ENCODE results near the gene MX2.
"Not testable (repeated sequence)": the region's sequence is repeated elsewhere in the genome, so short reads cannot be mapped to it uniquely, and the experiment has no call there.

The MX2 gene

GRCh38 chr21:41361786-41362604, at the start of gene MX2:
Gene MX2, plus strand, starts transcription at chr21:41362027. Its CDS starts 14,880 bp downstream, at chr21:41376907.
- no peak within 1 kb of the TSS for H3K9ac ChIP-seq (ENCODE audit: low read depth, low read length)
- no peaks in the 10 kb centered on the region for H3K9me3 ChIP-seq (ENCODE audit: control insufficient read depth, insufficient read depth, low read length)
- H3K36me3 ChIP-seq (ENCODE audit: control insufficient read depth, insufficient read depth, low read length), result no peaks in the 10 kb centered on the region
- H3K27me3 ChIP-seq (ENCODE audit: control insufficient read depth, insufficient read depth, low read length), result no peaks in the 10 kb centered on the region
- H3K4me3 ChIP-seq (ENCODE audit: low read depth, low read length), result no peak within 1 kb of the TSS
- H3K4me1 ChIP-seq (ENCODE audit: control insufficient read depth, insufficient read depth, low read length), result peaks cover 2% of the 10 kb centered on the region

- peaks cover 21% of the 10 kb centered on the region for H3K27me3 ChIP-seq (ENCODE audit: control insufficient read depth, insufficient read depth, low read length)
- not testable (repeated sequence) for H3K36me3 ChIP-seq (ENCODE audit: control insufficient read depth, insufficient read depth, low read length); H3K9ac ChIP-seq (ENCODE audit: low read depth, low read length); H3K9me3 ChIP-seq (ENCODE audit: control insufficient read depth, insufficient read depth, low read length); H3K4me1 ChIP-seq (ENCODE audit: control insufficient read depth, insufficient read depth, low read length); H3K4me3 ChIP-seq (ENCODE audit: low read depth, low read length)
These were observed 48.3 kb upstream of the MX2 start for GRCh38 chr21:41313285-41314164.

- H3K36me3 ChIP-seq (ENCODE audit: control insufficient read depth, insufficient read depth, low read length), result no peaks in the 10 kb centered on the region
- peak overlapping the region; percentile 67 for H3K4me3 ChIP-seq (ENCODE audit: low read depth, low read length)
- no peaks in the 10 kb centered on the region for H3K4me1 ChIP-seq (ENCODE audit: control insufficient read depth, insufficient read depth, low read length)
- H3K9me3 ChIP-seq (ENCODE audit: control insufficient read depth, insufficient read depth, low read length), result no peaks in the 10 kb centered on the region
- peaks cover 21% of the 10 kb centered on the region for H3K27me3 ChIP-seq (ENCODE audit: control insufficient read depth, insufficient read depth, low read length)
- H3K9ac ChIP-seq (ENCODE audit: low read depth, low read length), result no peak overlapping the region
These were observed 46.1 kb upstream of the MX2 start for GRCh38 chr21:41315726-41316125.

GRCh38 chr21:41316200-41317062, 45.4 kb upstream of the MX2 start, which contains the start of gene FAM3B:
Gene FAM3B, plus strand, starts transcription at chr21:41316801. Its CDS starts 79 bp downstream, at chr21:41316880.
- Histone ChIP-seq H3K9ac (ENCODE audit: low read depth, low read length) (peak within 1 kb of the TSS; percentile 37), H3K4me3 (ENCODE audit: low read depth, low read length) (peak within 1 kb of the TSS; percentile 67), H3K27me3 (ENCODE audit: control insufficient read depth, insufficient read depth, low read length) (peaks cover 21% of the 10 kb centered on the region), H3K4me1 (ENCODE audit: control insufficient read depth, insufficient read depth, low read length) (no peaks in the 10 kb centered on the region), H3K36me3 (ENCODE audit: control insufficient read depth, insufficient read depth, low read length) (no peaks in the 10 kb centered on the region), H3K9me3 (ENCODE audit: control insufficient read depth, insufficient read depth, low read length) (no peaks in the 10 kb centered on the region)

- H3K4me1 ChIP-seq (ENCODE audit: control insufficient read depth, insufficient read depth, low read length), result no peaks in the 10 kb centered on the region
- no peaks in the 10 kb centered on the region for H3K9me3 ChIP-seq (ENCODE audit: control insufficient read depth, insufficient read depth, low read length)
- peak overlapping the region; percentile 37 for H3K9ac ChIP-seq (ENCODE audit: low read depth, low read length)
- peaks cover 21% of the 10 kb centered on the region for H3K27me3 ChIP-seq (ENCODE audit: control insufficient read depth, insufficient read depth, low read length)
- peak overlapping the region; percentile 67 for H3K4me3 ChIP-seq (ENCODE audit: low read depth, low read length)
- H3K36me3 ChIP-seq (ENCODE audit: control insufficient read depth, insufficient read depth, low read length), result no peaks in the 10 kb centered on the region
These were observed 44.8 kb upstream of the MX2 start for GRCh38 chr21:41317063-41317392.

- Histone ChIP-seq H3K9ac (ENCODE audit: low read depth, low read length) (no peak overlapping the region), H3K4me3 (ENCODE audit: low read depth, low read length) (peak overlapping the region; percentile 67)
These were observed 44.4 kb upstream of the MX2 start for GRCh38 chr21:41317458-41317857.

GRCh38 chr21:41318218-41318617, 43.6 kb upstream of the MX2 start:
- H3K4me3 ChIP-seq (ENCODE audit: low read depth, low read length), result no peak overlapping the region
- H3K27me3 ChIP-seq (ENCODE audit: control insufficient read depth, insufficient read depth, low read length), result peaks cover 21% of the 10 kb centered on the region
- no peaks in the 10 kb centered on the region for H3K9me3 ChIP-seq (ENCODE audit: control insufficient read depth, insufficient read depth, low read length)
- H3K36me3 ChIP-seq (ENCODE audit: control insufficient read depth, insufficient read depth, low read length), result no peaks in the 10 kb centered on the region
- no peaks in the 10 kb centered on the region for H3K4me1 ChIP-seq (ENCODE audit: control insufficient read depth, insufficient read depth, low read length)
- no peak overlapping the region for H3K9ac ChIP-seq (ENCODE audit: low read depth, low read length)

More at GRCh38 chr21:41317458-41317857, 44.4 kb upstream of the MX2 start:
- H3K36me3 ChIP-seq (ENCODE audit: control insufficient read depth, insufficient read depth, low read length), result no peaks in the 10 kb centered on the region
- no peaks in the 10 kb centered on the region for H3K4me1 ChIP-seq (ENCODE audit: control insufficient read depth, insufficient read depth, low read length)
- peaks cover 21% of the 10 kb centered on the region for H3K27me3 ChIP-seq (ENCODE audit: control insufficient read depth, insufficient read depth, low read length)
- H3K9me3 ChIP-seq (ENCODE audit: control insufficient read depth, insufficient read depth, low read length), result no peaks in the 10 kb centered on the region

GRCh38 chr21:41319273-41319672, 42.6 kb upstream of the MX2 start:
- Histone ChIP-seq H3K9me3 (ENCODE audit: control insufficient read depth, insufficient read depth, low read length) (no peaks in the 10 kb centered on the region), H3K4me1 (ENCODE audit: control insufficient read depth, insufficient read depth, low read length) (no peaks in the 10 kb centered on the region), H3K4me3 (ENCODE audit: low read depth, low read length) (no peak overlapping the region), H3K36me3 (ENCODE audit: control insufficient read depth, insufficient read depth, low read length) (no peaks in the 10 kb centered on the region), H3K9ac (ENCODE audit: low read depth, low read length) (no peak overlapping the region), H3K27me3 (ENCODE audit: control insufficient read depth, insufficient read depth, low read length) (peaks cover 21% of the 10 kb centered on the region)

- Histone ChIP-seq H3K27me3 (ENCODE audit: control insufficient read depth, insufficient read depth, low read length) (peaks cover 6% of the 10 kb centered on the region), H3K4me1 (ENCODE audit: control insufficient read depth, insufficient read depth, low read length) (no peaks in the 10 kb centered on the region), H3K9ac (ENCODE audit: low read depth, low read length) (peak overlapping the region; percentile 12), H3K4me3 (ENCODE audit: low read depth, low read length) (no peak overlapping the region), H3K9me3 (ENCODE audit: control insufficient read depth, insufficient read depth, low read length) (no peaks in the 10 kb centered on the region), H3K36me3 (ENCODE audit: control insufficient read depth, insufficient read depth, low read length) (no peaks in the 10 kb centered on the region)
These were observed 40.5 kb upstream of the MX2 start for GRCh38 chr21:41321211-41321907.

GRCh38 chr21:41321908-41322495, 39.8 kb upstream of the MX2 start:
- Histone ChIP-seq H3K9ac (ENCODE audit: low read depth, low read length) (peak overlapping the region; percentile 12), H3K4me3 (ENCODE audit: low read depth, low read length) (no peak overlapping the region), H3K36me3 (ENCODE audit: control insufficient read depth, insufficient read depth, low read length) (no peaks in the 10 kb centered on the region), H3K4me1 (ENCODE audit: control insufficient read depth, insufficient read depth, low read length) (no peaks in the 10 kb centered on the region), H3K9me3 (ENCODE audit: control insufficient read depth, insufficient read depth, low read length) (no peaks in the 10 kb centered on the region), H3K27me3 (ENCODE audit: control insufficient read depth, insufficient read depth, low read length) (peaks cover 6% of the 10 kb centered on the region)

Measured in iPS-15b (cell line).